DND-41 (cell line): ENCODE results near the gene TBX4.

Source experiments
- CTCF ChIP-seq: IDR thresholded peaks from 2 replicates; pipeline ENCODE4 v1.5.1; 2012; ENCODE audit warnings: borderline replicate concordance, low read length, moderate library complexity, mild to moderate bottlenecking; ENCODE audit not compliant: poor library complexity, severe bottlenecking; ENCODE audit errors: extremely low read depth
- EZH2 ChIP-seq: IDR thresholded peaks from 3 replicates; pipeline ENCODE4 v1.6.1; 2012; ENCODE audit warnings: borderline replicate concordance, low read depth, mild to moderate bottlenecking, moderate library complexity, low read length, inconsistent platforms; ENCODE audit not compliant: severe bottlenecking

GRCh38 chr17:61517843-61518606, 65.8 kb downstream of the TBX4 start:
- TF ChIP-seq CTCF (no peak), EZH2 (no peak)
